NT2/D1 (cell line): Measurements from ENCODE around the gene CREB5.

ENCODE experiments used
- YY1 ChIP-seq: IDR thresholded peaks from 2 replicates; pipeline ENCODE4 v1.6.1; 2011; ENCODE audit not compliant: insufficient read length, insufficient read depth
- ZNF274 ChIP-seq: IDR thresholded peaks from 2 replicates; pipeline ENCODE4 v1.6.1; 2011; ENCODE audit warnings: mild to moderate bottlenecking, low read depth, low read length

GRCh38 chr7:28587211-28587610, 174.9 kb downstream of the CREB5 start:
- no peak for TF ChIP-seq YY1
- TF ChIP-seq ZNF274, result no peak
